Smooth muscle cell of the umbilical artery (primary cell): ENCODE results near the gene UCHL5. TPM values are rescaled to one million over a fixed set of nuclear protein-coding genes. Genes with fewer than 3 reads are reported as not detected.

Experiments
- total RNA-seq: library from RNA; depleted of rRNA; stranded (reverse); fragments of >200 nt; gene quantifications from 2 replicates; pipeline ENCODE4 v1.2.3, GENCODE V29; 2014

UCHL5 gene
- 24.9 and 44.7 TPM in 2 replicates for total RNA-seq

GRCh38 chr1:193059282-193060114 is at the start of gene UCHL5, which contains the start of gene RO60:
TSS of gene UCHL5 (minus strand) at chr1:193059360. CDS start at chr1:193059260, 100 bp downstream.
TSS of gene RO60 (plus strand) at chr1:193059612. CDS start at chr1:193069055, 9,443 bp downstream.

GRCh38 chr1:193104907-193105820 is 46.0 kb upstream of the UCHL5 start, which contains the start of gene GLRX2:
TSS of gene GLRX2 (minus strand) at chr1:193105414. CDS start at chr1:193105382, 32 bp downstream.

Other genes with a start within 250 kb of the UCHL5 start
- 164 and 179 TPM in 2 replicates for gene RO60, start 252 bp upstream of the UCHL5 start, total RNA-seq
- 8.6 and 14.9 TPM in 2 replicates for gene GLRX2, start 46.1 kb upstream of the UCHL5 start, total RNA-seq
- 27.6 and 40.2 TPM in 2 replicates for gene CDC73, start 62.7 kb upstream of the UCHL5 start, total RNA-seq
- 0.37 and 0.89 TPM in 2 replicates for gene B3GALT2, start 127.3 kb upstream of the UCHL5 start, total RNA-seq